A673 (cell line): ENCODE data around the gene ARHGAP22.

Experiments
- CTCF ChIP-seq: fragments of 300-800, 200-600 bp; sonication (generic); conservative IDR thresholded peaks from 2 replicates; pipeline ENCODE4 v1.5.1; 2017; ENCODE audit warnings: low read depth, mild to moderate bottlenecking, antibody characterized with exemption, low read length, moderate library complexity, mixed read lengths
- EZH2 ChIP-seq: fragments of 200-600 bp; sonication (generic); IDR thresholded peaks from 2 replicates; pipeline ENCODE4 v1.6.1; 2017; ENCODE audit warnings: borderline replicate concordance, low read depth, mild to moderate bottlenecking, mixed read lengths, antibody characterized with exemption, low read length; ENCODE audit not compliant: poor library complexity, severe bottlenecking

GRCh38 chr10:48450233-48450740, 154.6 kb downstream of the ARHGAP22 start:
- no peak for TF ChIP-seq CTCF
- TF ChIP-seq EZH2 = no peak
